ENCODE data around the gene LMBR1.
"Not testable (repeated sequence)": the region's sequence is repeated elsewhere in the genome, so short reads cannot be mapped to it uniquely, and the experiment has no call there.

LMBR1 gene

GRCh38 chr7:156892821-156893706, at the start of gene LMBR1:
Gene LMBR1 (minus strand): TSS chr7:156893183. CDS start chr7:156892993, 190 bp downstream.
- Histone ChIP-seq H3K9me3 (ENCODE audit: low read depth, low read length) (no peaks in the 10 kb centered on the region), H3K36me3 (ENCODE audit: insufficient read depth, low read length) (no peaks in the 10 kb centered on the region), H3K9ac (ENCODE audit: insufficient read length) (peak within 1 kb of the TSS; percentile 90), H3K4me3 (peak within 1 kb of the TSS; percentile 99), H3K27ac (0 out of 2 replicates have a peak within 1 kb of the TSS, but pooled peaks have one; percentile 25)
- TF ChIP-seq POLR2AphosphoS5 (IDR thresholded peaks at IDR 0.05; ENCODE audit: borderline replicate concordance, low read depth, low read length): peak; percentile 96
- no peak for TF ChIP-seq EZH2 (IDR thresholded peaks at IDR 0.05)
- TF ChIP-seq FOXP2 (optimal IDR thresholded peaks at IDR 0.05; ENCODE audit: control extremely low read depth, extremely low read length, insufficient read depth): no peak
- DNase-seq (ENCODE audit: low read depth, low spot score): peak; percentile 50

- DNase-seq (ENCODE audit: low read depth, low spot score): no peak
- Histone ChIP-seq H3K9me3 (ENCODE audit: low read depth, low read length) (no peaks in the 10 kb centered on the region), H3K36me3 (ENCODE audit: insufficient read depth, low read length) (no peaks in the 10 kb centered on the region), H3K9ac (ENCODE audit: insufficient read length) (no peak overlapping the region), H3K4me3 (no peak overlapping the region), H3K27ac (no peak overlapping the region)
- TF ChIP-seq POLR2AphosphoS5 (IDR thresholded peaks at IDR 0.05; ENCODE audit: borderline replicate concordance, low read depth, low read length) (no peak), FOXP2 (optimal IDR thresholded peaks at IDR 0.05; ENCODE audit: control extremely low read depth, extremely low read length, insufficient read depth) (no peak), EZH2 (IDR thresholded peaks at IDR 0.05) (no peak)
Observed at GRCh38 chr7:156942708-156943090, 49.7 kb upstream of the LMBR1 start.

- no peak for DNase-seq (ENCODE audit: low read depth, low spot score)
- no peak overlapping the region for H3K9ac ChIP-seq (ENCODE audit: insufficient read length)
- H3K36me3 ChIP-seq (ENCODE audit: insufficient read depth, low read length): no peaks in the 10 kb centered on the region
- no peaks in the 10 kb centered on the region for H3K9me3 ChIP-seq (ENCODE audit: low read depth, low read length)
- H3K4me3 ChIP-seq: no peak overlapping the region
- TF ChIP-seq EZH2 (IDR thresholded peaks at IDR 0.05): no peak
- TF ChIP-seq FOXP2 (optimal IDR thresholded peaks at IDR 0.05; ENCODE audit: control extremely low read depth, extremely low read length, insufficient read depth): no peak
- no peak for TF ChIP-seq POLR2AphosphoS5 (IDR thresholded peaks at IDR 0.05; ENCODE audit: borderline replicate concordance, low read depth, low read length)
- no peak overlapping the region for H3K27ac ChIP-seq
Observed at GRCh38 chr7:156941393-156942182, 48.6 kb upstream of the LMBR1 start.

- TF ChIP-seq POLR2AphosphoS5 (IDR thresholded peaks at IDR 0.05; ENCODE audit: borderline replicate concordance, low read depth, low read length): no peak
- TF ChIP-seq EZH2 (IDR thresholded peaks at IDR 0.05): no peak
- TF ChIP-seq FOXP2 (optimal IDR thresholded peaks at IDR 0.05; ENCODE audit: control extremely low read depth, extremely low read length, insufficient read depth): no peak
- Histone ChIP-seq H3K9me3 (ENCODE audit: low read depth, low read length) (no peaks in the 10 kb centered on the region), H3K27ac (no peak overlapping the region), H3K9ac (ENCODE audit: insufficient read length) (no peak overlapping the region), H3K36me3 (ENCODE audit: insufficient read depth, low read length) (no peaks in the 10 kb centered on the region), H3K4me3 (no peak overlapping the region)
- no peak for DNase-seq (ENCODE audit: low read depth, low spot score)
Observed at GRCh38 chr7:156940421-156941122, 47.6 kb upstream of the LMBR1 start.

- not testable (repeated sequence) for H3K9me3 ChIP-seq (ENCODE audit: low read depth, low read length); H3K36me3 ChIP-seq (ENCODE audit: insufficient read depth, low read length); H3K27ac ChIP-seq; H3K4me3 ChIP-seq; DNase-seq (ENCODE audit: low read depth, low spot score); H3K9ac ChIP-seq (ENCODE audit: insufficient read length)
Observed at GRCh38 chr7:156936766-156937165, 43.8 kb upstream of the LMBR1 start.

GRCh38 chr7:156935250-156935649, 42.3 kb upstream of the LMBR1 start:
- no peak overlapping the region for H3K4me3 ChIP-seq
- TF ChIP-seq POLR2AphosphoS5 (IDR thresholded peaks at IDR 0.05; ENCODE audit: borderline replicate concordance, low read depth, low read length) (no peak), FOXP2 (optimal IDR thresholded peaks at IDR 0.05; ENCODE audit: control extremely low read depth, extremely low read length, insufficient read depth) (no peak), EZH2 (IDR thresholded peaks at IDR 0.05) (no peak)
- DNase-seq (ENCODE audit: low read depth, low spot score): no peak
- H3K9me3 ChIP-seq (ENCODE audit: low read depth, low read length): no peaks in the 10 kb centered on the region
- no peaks in the 10 kb centered on the region for H3K36me3 ChIP-seq (ENCODE audit: insufficient read depth, low read length)
- H3K9ac ChIP-seq (ENCODE audit: insufficient read length): no peak overlapping the region
- H3K27ac ChIP-seq: no peak overlapping the region

- no peak overlapping the region for H3K9ac ChIP-seq (ENCODE audit: insufficient read length)
- H3K27ac ChIP-seq: no peak overlapping the region
- H3K4me3 ChIP-seq: no peak overlapping the region
- DNase-seq (ENCODE audit: low read depth, low spot score): no peak
- TF ChIP-seq EZH2 (IDR thresholded peaks at IDR 0.05) (no peak), POLR2AphosphoS5 (IDR thresholded peaks at IDR 0.05; ENCODE audit: borderline replicate concordance, low read depth, low read length) (no peak)
- H3K36me3 ChIP-seq (ENCODE audit: insufficient read depth, low read length): no peaks in the 10 kb centered on the region
- H3K9me3 ChIP-seq (ENCODE audit: low read depth, low read length): no peaks in the 10 kb centered on the region
Observed at GRCh38 chr7:156932006-156932405, 39.0 kb upstream of the LMBR1 start.

All from SK-N-MC (cell line).